Lower leg skin (tissue), 4 donors: ENCODE measurements around the gene ARHGAP35. TPM values are rescaled to one million over a fixed set of nuclear protein-coding genes. Genes with fewer than 3 reads are reported as not detected.

Experiments used
- DNase-seq, 2 donors: peaks; one replicate each; pipeline ENCODE4 v3.0.0-alpha.2; 2019; ENCODE audit warnings: low spot score in 2 of 2
- H3K4me3 ChIP-seq: fragments of 200-600 bp; sonication (generic); 2 replicates; pipeline ENCODE4 v1.5.1; 2017; ENCODE audit warnings: mild to moderate bottlenecking, low read depth; ENCODE audit not compliant: poor library complexity, severe bottlenecking
- CTCF ChIP-seq, 3 donors: fragments of 450-650 bp; IDR thresholded peaks; one replicate each; pipeline ENCODE4 v1.5.1; 2016; ENCODE audit warnings: antibody characterized with exemption in 3 of 3, mild to moderate bottlenecking in 3 of 3, moderate library complexity in 2 of 3
- POLR2A ChIP-seq, 2 donors: fragments of 450-650 bp; IDR thresholded peaks; one replicate each; pipeline ENCODE4 v1.6.1; 2016 to 2017; ENCODE audit warnings: antibody characterized with exemption in 2 of 2, mild to moderate bottlenecking in 1 of 2, moderate library complexity in 1 of 2
- WGBS, 2 donors: methylation state at CpG; one replicate each; pipeline ENCODE4 v1.1.5; 2018; 5-methylcytosine and 5-hydroxymethylcytosine counted together
- intact Hi-C: fragments of 100-400 bp; cut with DNase I; formaldehyde crosslinking; loops from one replicate; pipeline ENCODE4 v1.15.0; 2023; ENCODE audit warnings: low total_unique reads
- total RNA-seq, 4 donors: library from RNA; depleted of rRNA; stranded (reverse); fragments of >200 nt; gene quantifications; one replicate each; pipeline ENCODE4 v1.1.0, GENCODE V29; 2016

Gene ARHGAP35
- 10 to 100 TPM; 19.4 to 43.6 (median 40.1) TPM for total RNA-seq

- intact Hi-C loops = no loop called here
- DNase-seq = peak in 1 of 2 donors; percentile 87
- 1 to 4% methylated on average over 17 to 22 of the region's 91 CpGs for WGBS, 2 donors
- peak within 1 kb of the TSS; percentile 81 for H3K4me3 ChIP-seq
- TF ChIP-seq POLR2A (IDR thresholded peaks at IDR 0.05) (no peak), CTCF (IDR thresholded peaks at IDR 0.05) (no peak)
These were observed at the start of gene ARHGAP35 for GRCh38 chr19:46860846-46861690. Gene ARHGAP35, plus strand, starts transcription at chr19:46860997. Its CDS starts 57,679 bp downstream, at chr19:46918676.

GRCh38 chr19:46812977-46813838 lies 47.6 kb upstream of the ARHGAP35 start:
- WGBS, 2 donors = 61 to 67% methylated on average over 24 of the region's 24 CpGs
- TF ChIP-seq CTCF (IDR thresholded peaks at IDR 0.05) (no peak), POLR2A (IDR thresholded peaks at IDR 0.05) (no peak)
- DNase-seq = no peak
- intact Hi-C loops = no loop called here
- no peak overlapping the region for H3K4me3 ChIP-seq

GRCh38 chr19:46813839-46814358 lies 46.9 kb upstream of the ARHGAP35 start:
- TF ChIP-seq POLR2A (IDR thresholded peaks at IDR 0.05) (no peak), CTCF (IDR thresholded peaks at IDR 0.05) (no peak)
- H3K4me3 ChIP-seq = no peak overlapping the region
- no peak for DNase-seq
- intact Hi-C loops = no loop called here
- 60 to 61% methylated on average over 7 of the region's 7 CpGs for WGBS, 2 donors

GRCh38 chr19:46815833-46816627 lies 44.8 kb upstream of the ARHGAP35 start:
- no peak overlapping the region for H3K4me3 ChIP-seq

More at GRCh38 chr19:46815833-46816627, 44.8 kb upstream of the ARHGAP35 start:
- intact Hi-C loops = no loop called here
- no peak for DNase-seq
- TF ChIP-seq CTCF (IDR thresholded peaks at IDR 0.05) (no peak), POLR2A (IDR thresholded peaks at IDR 0.05) (no peak)
- WGBS, 2 donors = 80 to 82% methylated on average over 18 of the region's 18 CpGs
